ENCODE results near the gene DIP2A.

The DIP2A gene

DNA sequence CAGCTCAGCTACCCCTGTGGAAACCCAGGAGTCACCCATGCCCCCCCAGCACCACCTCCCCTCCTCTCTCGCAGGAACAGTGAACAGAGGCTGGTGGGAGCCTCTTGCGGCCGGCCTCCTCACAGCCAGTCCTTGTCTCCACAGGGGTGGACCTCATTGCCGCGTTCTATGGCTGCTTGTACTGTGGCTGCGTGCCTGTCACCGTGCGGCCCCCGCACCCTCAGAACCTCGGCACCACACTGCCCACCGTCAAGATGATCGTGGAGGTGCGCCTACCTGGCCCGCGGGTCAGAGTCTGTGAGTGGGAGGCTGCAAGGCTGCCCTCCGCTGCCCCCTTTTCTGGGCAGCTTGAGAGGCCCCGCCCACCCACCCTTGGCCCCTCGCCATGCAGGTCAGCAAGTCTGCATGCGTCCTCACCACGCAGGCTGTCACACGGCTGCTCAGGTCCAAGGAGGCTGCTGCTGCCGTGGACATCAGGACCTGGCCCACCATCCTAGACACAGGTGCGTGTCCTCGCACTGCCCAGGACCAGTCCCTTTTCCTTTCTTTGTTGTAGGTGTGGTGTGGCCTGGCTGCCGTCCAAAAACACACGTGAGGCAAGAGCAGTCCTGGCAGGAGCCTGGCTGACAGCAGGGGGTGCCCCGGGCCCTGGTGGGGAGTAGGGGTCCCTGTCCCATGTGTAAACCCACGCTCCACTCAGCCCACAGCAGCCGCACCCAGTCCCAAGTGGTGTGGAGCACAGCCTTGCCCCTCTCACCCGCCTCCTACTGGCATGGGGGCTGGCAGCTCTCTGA lies 95.9 kb downstream of the DIP2A start:
- no peak for DNase-seq (ENCODE audit: low read depth, low spot score)
- Histone ChIP-seq H3K9me3 (ENCODE audit: control insufficient read depth, insufficient read depth, low read length) (no peaks in the 10 kb centered on the region), H3K36me3 (ENCODE audit: control insufficient read depth, insufficient read depth, low read length) (peaks cover 27% of the 10 kb centered on the region), H3K27ac (ENCODE audit: low read length) (no peak overlapping the region), H3K4me1 (ENCODE audit: control insufficient read depth, insufficient read depth, low read length) (no peaks in the 10 kb centered on the region), H3K4me3 (ENCODE audit: low read length) (no peak overlapping the region), H3K27me3 (ENCODE audit: control insufficient read depth, insufficient read depth, low read length) (no peaks in the 10 kb centered on the region)
- no CpG with 5 or more reads among the region's 30 CpGs for whole genome bisulfite sequencing (ENCODE audit: insufficient coverage, insufficient read length)

DNA sequence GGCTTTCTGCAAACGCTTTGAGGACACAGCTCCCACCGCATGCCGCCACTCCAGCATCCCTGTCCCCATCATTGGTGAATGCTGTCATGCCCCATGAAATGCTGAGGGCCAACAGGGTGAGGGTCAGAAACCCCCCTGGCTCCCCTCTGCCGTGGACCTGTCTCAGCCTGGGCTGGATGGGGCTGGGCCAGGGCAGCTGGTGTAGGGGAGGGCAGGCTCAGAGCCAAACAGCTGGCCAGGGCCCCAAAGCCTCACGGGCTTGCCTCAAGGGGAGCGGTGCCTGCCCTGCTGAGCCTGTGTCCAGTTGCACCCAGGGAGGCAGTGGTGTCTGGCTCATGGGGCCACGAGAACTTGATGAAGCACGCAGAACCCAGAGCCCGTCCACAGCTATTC lies 96.5 kb downstream of the DIP2A start:
- Histone ChIP-seq H3K27me3 (ENCODE audit: control insufficient read depth, insufficient read depth, low read length) (no peaks in the 10 kb centered on the region), H3K4me3 (ENCODE audit: low read length) (no peak overlapping the region), H3K27ac (ENCODE audit: low read length) (no peak overlapping the region), H3K9me3 (ENCODE audit: control insufficient read depth, insufficient read depth, low read length) (no peaks in the 10 kb centered on the region), H3K4me1 (ENCODE audit: control insufficient read depth, insufficient read depth, low read length) (no peaks in the 10 kb centered on the region), H3K36me3 (ENCODE audit: control insufficient read depth, insufficient read depth, low read length) (peaks cover 24% of the 10 kb centered on the region)
- WGBS (ENCODE audit: insufficient coverage, insufficient read length) = no CpG with 5 or more reads among the region's 9 CpGs
- DNase-seq (ENCODE audit: low read depth, low spot score) = no peak

DNA sequence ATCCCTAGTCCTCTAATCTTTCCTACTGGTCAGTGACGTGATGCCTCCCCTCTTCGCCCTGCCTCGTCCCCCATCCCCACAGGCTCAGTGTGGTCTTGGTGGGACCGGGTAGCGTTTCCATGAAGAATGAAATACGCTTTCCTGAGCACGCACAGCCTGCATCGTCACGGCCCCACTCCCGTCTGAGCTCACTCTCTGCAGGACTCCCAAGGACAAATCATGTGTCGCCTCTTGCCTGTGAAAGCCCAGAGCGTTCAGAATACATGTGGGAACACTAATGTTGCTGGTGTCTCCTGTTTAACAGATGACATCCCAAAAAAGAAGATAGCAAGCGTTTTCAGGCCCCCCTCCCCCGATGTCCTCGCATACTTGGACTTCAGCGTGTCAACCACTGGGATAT lies 97.0 kb downstream of the DIP2A start:
- WGBS (ENCODE audit: insufficient coverage, insufficient read length) = no CpG with 5 or more reads among the region's 16 CpGs
- H3K27ac ChIP-seq (ENCODE audit: low read length) = no peak overlapping the region
- H3K4me3 ChIP-seq (ENCODE audit: low read length) = no peak overlapping the region
- peaks cover 20% of the 10 kb centered on the region for H3K36me3 ChIP-seq (ENCODE audit: control insufficient read depth, insufficient read depth, low read length)
- no peaks in the 10 kb centered on the region for H3K4me1 ChIP-seq (ENCODE audit: control insufficient read depth, insufficient read depth, low read length)
- H3K27me3 ChIP-seq (ENCODE audit: control insufficient read depth, insufficient read depth, low read length) = no peaks in the 10 kb centered on the region
- no peak for DNase-seq (ENCODE audit: low read depth, low spot score)
- H3K9me3 ChIP-seq (ENCODE audit: control insufficient read depth, insufficient read depth, low read length) = no peaks in the 10 kb centered on the region

DNA sequence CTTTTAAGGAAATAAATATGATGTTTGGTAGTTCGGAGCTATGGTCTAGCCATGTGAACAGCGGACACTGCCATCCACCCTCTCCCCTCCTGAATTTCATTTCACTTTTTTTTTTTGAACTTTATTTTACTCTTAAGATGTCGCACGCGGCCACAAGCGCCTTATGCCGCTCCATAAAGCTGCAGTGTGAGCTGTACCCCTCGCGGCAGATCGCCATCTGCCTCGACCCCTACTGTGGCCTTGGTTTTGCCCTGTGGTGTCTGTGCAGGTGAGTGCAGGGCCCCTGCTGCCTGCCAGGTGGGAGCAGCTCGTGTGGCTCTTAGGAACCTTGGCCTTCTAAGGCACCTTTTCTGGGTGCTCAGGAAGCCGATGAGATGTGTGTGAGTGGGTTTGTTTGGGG lies 98.1 kb downstream of the DIP2A start:
- Histone ChIP-seq H3K27ac (ENCODE audit: low read length) (no peak overlapping the region), H3K9me3 (ENCODE audit: control insufficient read depth, insufficient read depth, low read length) (no peaks in the 10 kb centered on the region), H3K36me3 (ENCODE audit: control insufficient read depth, insufficient read depth, low read length) (peaks cover 23% of the 10 kb centered on the region), H3K27me3 (ENCODE audit: control insufficient read depth, insufficient read depth, low read length) (no peaks in the 10 kb centered on the region), H3K4me3 (ENCODE audit: low read length) (no peak overlapping the region), H3K4me1 (ENCODE audit: control insufficient read depth, insufficient read depth, low read length) (no peaks in the 10 kb centered on the region)
- no peak for DNase-seq (ENCODE audit: low read depth, low spot score)
- no CpG with 5 or more reads among the region's 13 CpGs for WGBS (ENCODE audit: insufficient coverage, insufficient read length)

DNA sequence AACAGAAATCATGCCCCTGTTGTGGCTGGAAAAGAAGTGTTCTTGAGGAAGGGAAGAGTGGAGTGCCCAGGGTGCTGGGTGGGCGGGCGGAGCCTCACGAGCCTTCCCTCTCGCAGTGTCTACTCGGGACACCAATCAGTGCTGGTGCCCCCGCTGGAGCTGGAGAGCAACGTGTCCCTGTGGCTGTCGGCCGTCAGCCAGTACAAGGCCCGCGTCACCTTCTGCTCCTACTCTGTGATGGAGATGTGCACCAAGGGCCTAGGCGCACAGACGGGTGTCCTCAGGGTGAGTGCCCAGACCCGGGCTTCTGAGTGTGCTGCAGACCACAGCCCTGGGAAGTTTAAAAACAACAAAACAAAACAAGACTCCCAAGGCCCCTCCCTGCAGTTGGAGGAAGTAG lies 98.8 kb downstream of the DIP2A start:
- WGBS (ENCODE audit: insufficient coverage, insufficient read length) = no CpG with 5 or more reads among the region's 14 CpGs
- no peaks in the 10 kb centered on the region for H3K27me3 ChIP-seq (ENCODE audit: control insufficient read depth, insufficient read depth, low read length)
- no peaks in the 10 kb centered on the region for H3K4me1 ChIP-seq (ENCODE audit: control insufficient read depth, insufficient read depth, low read length)
- no peak overlapping the region for H3K4me3 ChIP-seq (ENCODE audit: low read length)
- H3K27ac ChIP-seq (ENCODE audit: low read length) = no peak overlapping the region
- H3K9me3 ChIP-seq (ENCODE audit: control insufficient read depth, insufficient read depth, low read length) = no peaks in the 10 kb centered on the region
- DNase-seq (ENCODE audit: low read depth, low spot score) = no peak
- peaks cover 23% of the 10 kb centered on the region for H3K36me3 ChIP-seq (ENCODE audit: control insufficient read depth, insufficient read depth, low read length)

DNA sequence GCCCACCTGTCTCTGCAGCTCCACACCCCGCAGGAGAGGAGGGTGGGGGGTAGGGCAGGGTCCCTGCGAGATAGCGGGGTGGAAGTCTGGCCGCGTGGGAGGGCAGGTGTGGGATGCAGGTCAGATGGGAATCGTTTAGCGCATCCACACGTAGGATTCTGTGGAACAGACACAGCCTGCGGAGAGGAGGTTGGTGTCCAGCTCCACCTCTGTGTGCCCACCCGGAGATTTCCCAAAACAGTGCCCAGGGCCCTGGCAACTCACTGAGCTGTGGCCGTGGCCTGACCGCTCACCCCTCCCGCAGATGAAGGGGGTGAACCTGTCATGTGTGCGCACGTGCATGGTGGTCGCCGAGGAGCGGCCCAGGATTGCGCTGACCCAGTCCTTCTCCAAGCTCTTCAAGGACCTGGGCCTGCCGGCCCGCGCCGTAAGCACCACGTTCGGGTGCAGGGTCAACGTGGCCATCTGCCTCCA lies 99.3 kb downstream of the DIP2A start:
- no peaks in the 10 kb centered on the region for H3K9me3 ChIP-seq (ENCODE audit: control insufficient read depth, insufficient read depth, low read length)
- H3K4me1 ChIP-seq (ENCODE audit: control insufficient read depth, insufficient read depth, low read length) = no peaks in the 10 kb centered on the region
- no peak overlapping the region for H3K4me3 ChIP-seq (ENCODE audit: low read length)
- peaks cover 23% of the 10 kb centered on the region for H3K36me3 ChIP-seq (ENCODE audit: control insufficient read depth, insufficient read depth, low read length)
- no CpG with 5 or more reads among the region's 26 CpGs for WGBS (ENCODE audit: insufficient coverage, insufficient read length)
- no peak for DNase-seq (ENCODE audit: low read depth, low spot score)
- no peaks in the 10 kb centered on the region for H3K27me3 ChIP-seq (ENCODE audit: control insufficient read depth, insufficient read depth, low read length)
- no peak overlapping the region for H3K27ac ChIP-seq (ENCODE audit: low read length)

DNA sequence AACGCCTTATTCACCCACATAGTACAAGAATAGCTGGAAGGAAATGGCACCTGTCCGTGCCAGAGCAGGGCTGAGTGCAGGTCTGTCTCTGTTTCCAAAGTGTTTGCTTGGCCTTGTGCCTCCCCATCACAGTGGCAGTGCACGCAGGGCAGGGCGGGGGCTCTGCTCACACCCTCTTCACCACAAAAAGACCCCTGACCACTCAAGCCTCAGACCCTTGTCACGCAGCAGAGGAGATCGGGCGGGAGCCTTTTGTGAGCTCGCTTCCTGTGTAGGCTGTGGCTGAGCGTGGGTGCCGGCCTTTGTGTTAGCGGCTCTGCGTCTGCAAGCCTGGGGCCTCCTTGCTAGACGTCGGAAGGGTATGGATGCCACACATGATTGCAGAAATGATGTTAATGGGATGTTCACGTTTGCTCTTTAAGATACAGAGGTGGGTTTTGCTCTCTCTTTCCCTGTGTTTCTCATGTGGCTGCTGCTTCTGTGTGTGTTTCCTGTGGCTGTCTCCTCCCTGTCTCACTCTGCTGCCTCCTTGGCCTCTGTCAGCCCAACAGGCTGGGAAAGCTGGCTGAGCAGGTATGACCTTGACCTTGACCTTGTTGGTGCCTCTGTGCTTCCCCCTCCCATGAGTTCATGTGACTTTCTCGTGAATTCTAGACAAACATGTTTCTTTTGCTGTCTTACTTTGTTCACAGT lies 100.7 kb downstream of the DIP2A start:
- Histone ChIP-seq H3K4me1 (ENCODE audit: control insufficient read depth, insufficient read depth, low read length) (no peaks in the 10 kb centered on the region), H3K27ac (ENCODE audit: low read length) (no peak overlapping the region), H3K4me3 (ENCODE audit: low read length) (no peak overlapping the region), H3K36me3 (ENCODE audit: control insufficient read depth, insufficient read depth, low read length) (peaks cover 23% of the 10 kb centered on the region), H3K27me3 (ENCODE audit: control insufficient read depth, insufficient read depth, low read length) (no peaks in the 10 kb centered on the region), H3K9me3 (ENCODE audit: control insufficient read depth, insufficient read depth, low read length) (no peaks in the 10 kb centered on the region)
- no peak for DNase-seq (ENCODE audit: low read depth, low spot score)
- WGBS (ENCODE audit: insufficient coverage, insufficient read length) = 100% methylated on average over 1 of the region's 16 CpGs

DNA sequence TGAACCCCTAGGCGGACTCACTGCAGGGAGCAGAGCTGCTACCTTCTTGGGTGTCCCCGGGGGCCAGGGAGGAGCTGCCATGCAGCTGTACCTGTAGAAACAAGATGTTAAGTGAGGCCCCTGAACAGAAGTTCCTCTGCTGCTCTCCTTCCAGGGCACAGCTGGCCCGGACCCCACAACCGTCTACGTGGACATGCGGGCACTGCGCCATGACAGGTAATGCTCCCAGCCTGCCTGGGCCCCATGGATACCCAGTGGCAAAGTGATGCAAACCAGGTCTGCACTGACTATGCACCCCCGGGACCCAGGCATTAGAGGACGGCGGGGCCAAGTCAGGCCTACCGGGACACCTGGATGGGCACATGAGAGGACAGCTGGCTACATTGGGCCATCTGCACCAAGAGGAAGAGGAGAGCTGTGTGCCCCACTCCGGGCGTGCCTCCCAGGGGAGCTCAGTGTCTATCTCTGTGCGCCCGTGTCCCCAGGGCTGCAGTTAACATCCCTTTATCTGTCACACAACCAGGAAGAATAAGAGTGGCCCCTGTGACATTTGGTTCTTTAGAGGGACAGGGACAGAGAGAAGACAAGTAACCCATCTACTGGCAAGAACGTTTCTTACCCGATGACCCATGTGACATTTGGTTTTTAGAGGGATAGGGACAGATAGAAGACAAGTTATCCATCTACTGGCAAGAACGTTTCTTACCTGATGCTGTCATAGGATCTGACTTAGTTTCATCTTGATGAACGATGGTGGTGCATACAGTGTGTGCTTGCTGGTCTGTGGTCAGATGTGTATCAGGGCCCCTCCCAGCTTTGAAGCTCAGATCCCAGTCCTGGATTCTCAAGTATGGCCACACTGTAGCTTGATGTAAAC lies 102.1 kb downstream of the DIP2A start:
- no peak for DNase-seq (ENCODE audit: low read depth, low spot score)
- Histone ChIP-seq H3K4me3 (ENCODE audit: low read length) (no peak overlapping the region), H3K4me1 (ENCODE audit: control insufficient read depth, insufficient read depth, low read length) (no peaks in the 10 kb centered on the region), H3K27me3 (ENCODE audit: control insufficient read depth, insufficient read depth, low read length) (no peaks in the 10 kb centered on the region), H3K9me3 (ENCODE audit: control insufficient read depth, insufficient read depth, low read length) (no peaks in the 10 kb centered on the region), H3K27ac (ENCODE audit: low read length) (no peak overlapping the region), H3K36me3 (ENCODE audit: control insufficient read depth, insufficient read depth, low read length) (0 out of 2 replicates have a peak, but pooled peaks cover 11% of the 10 kb centered on the region)
- WGBS (ENCODE audit: insufficient coverage, insufficient read length) = no CpG with 5 or more reads among the region's 19 CpGs

DNA sequence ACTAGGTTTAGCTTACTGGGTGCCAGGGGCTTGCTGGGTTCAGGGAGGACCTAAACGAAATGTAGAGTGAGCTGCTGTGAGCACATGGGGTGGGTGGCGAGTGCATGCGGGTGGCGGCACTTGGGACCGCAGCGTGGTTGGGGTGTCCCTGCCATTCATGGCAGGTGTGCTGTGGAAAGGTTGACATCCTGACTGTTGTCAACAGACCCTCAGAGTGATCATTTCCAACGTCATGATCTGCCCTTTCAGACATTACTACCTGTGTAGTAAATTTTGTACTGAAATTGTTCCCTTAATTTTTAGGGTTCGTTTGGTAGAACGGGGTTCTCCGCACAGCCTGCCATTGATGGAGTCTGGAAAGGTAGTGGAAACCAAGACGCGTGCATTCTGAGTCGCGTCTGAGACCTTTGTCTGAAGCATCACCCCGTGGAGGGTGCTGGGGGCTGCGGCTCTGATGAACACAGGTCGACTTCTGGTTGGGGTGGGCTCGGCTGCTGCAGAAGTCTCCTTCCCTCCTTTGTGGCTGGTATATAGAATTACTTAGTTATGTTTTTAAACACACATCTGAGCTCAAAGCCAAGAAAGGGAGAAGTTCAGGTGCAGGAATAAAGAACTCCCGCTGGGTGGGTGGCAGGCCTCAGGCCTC lies 102.9 kb downstream of the DIP2A start:
- Histone ChIP-seq H3K4me3 (ENCODE audit: low read length) (no peak overlapping the region), H3K27me3 (ENCODE audit: control insufficient read depth, insufficient read depth, low read length) (no peaks in the 10 kb centered on the region), H3K27ac (ENCODE audit: low read length) (no peak overlapping the region), H3K4me1 (ENCODE audit: control insufficient read depth, insufficient read depth, low read length) (no peaks in the 10 kb centered on the region), H3K9me3 (ENCODE audit: control insufficient read depth, insufficient read depth, low read length) (no peaks in the 10 kb centered on the region), H3K36me3 (ENCODE audit: control insufficient read depth, insufficient read depth, low read length) (0 out of 2 replicates have a peak, but pooled peaks cover 13% of the 10 kb centered on the region)
- WGBS (ENCODE audit: insufficient coverage, insufficient read length) = no CpG with 5 or more reads among the region's 19 CpGs
- no peak for DNase-seq (ENCODE audit: low read depth, low spot score)

DNA sequence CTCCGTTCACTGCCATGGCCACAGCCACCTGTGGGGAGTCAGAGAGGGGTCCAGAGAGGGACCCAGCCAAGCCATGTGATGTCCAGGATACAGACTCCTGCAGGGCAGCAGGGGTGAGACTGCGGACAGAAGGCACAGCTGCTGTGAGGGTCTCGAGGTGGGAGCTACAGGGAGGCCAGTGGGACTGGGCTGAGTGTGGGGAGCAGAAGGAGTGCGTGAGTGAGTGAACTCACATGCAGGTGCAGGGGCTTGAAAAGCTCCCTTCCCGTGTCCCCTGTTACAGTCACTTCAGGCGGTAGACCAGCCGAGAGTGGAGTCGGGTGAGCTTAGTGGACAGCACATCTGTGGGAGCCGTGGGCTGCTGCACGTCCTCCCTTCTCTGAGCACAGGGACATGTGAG lies 103.8 kb downstream of the DIP2A start:
- Histone ChIP-seq H3K4me1 (ENCODE audit: control insufficient read depth, insufficient read depth, low read length) (no peaks in the 10 kb centered on the region), H3K36me3 (ENCODE audit: control insufficient read depth, insufficient read depth, low read length) (peaks cover 13% of the 10 kb centered on the region; the same call in 1 of the 2 replicates), H3K4me3 (ENCODE audit: low read length) (no peak overlapping the region), H3K27ac (ENCODE audit: low read length) (no peak overlapping the region), H3K9me3 (ENCODE audit: control insufficient read depth, insufficient read depth, low read length) (no peaks in the 10 kb centered on the region), H3K27me3 (ENCODE audit: control insufficient read depth, insufficient read depth, low read length) (no peaks in the 10 kb centered on the region)
- no CpG with 5 or more reads among the region's 10 CpGs for WGBS (ENCODE audit: insufficient coverage, insufficient read length)
- no peak for DNase-seq (ENCODE audit: low read depth, low spot score)

Measured in iPS DF 6.9 (cell line).